ENCODE results near the gene GPR161. TPM values are rescaled to one million over a fixed set of nuclear protein-coding genes. Genes with fewer than 3 reads are reported as not detected.
"Not testable (repeated sequence)": the region's sequence is repeated elsewhere in the genome, so short reads cannot be mapped to it uniquely, and the experiment has no call there.

GPR161 gene
- total RNA-seq (2021; ENCODE audit: unreplicated experiment), result 2.4 TPM
- polyA plus RNA-seq (2012; ENCODE audit: insufficient read length), result 2.2 TPM
- Bru-seq, nascent RNA, result percentile 33 among the genes with signal in this experiment
- BruChase-seq, experiment 1, labeled RNA remaining after a 2-hour chase, result percentile 38 among the genes with signal in this experiment
- percentile 41 among the genes with signal in this experiment for BruChase-seq, experiment 2, labeled RNA remaining after a 6-hour chase
- long read RNA-seq, partial matches to known transcripts, result 5 of 16 reads
- long read RNA-seq, other reads (novel, unspliced or antisense), result 11 of 16 reads

GRCh38 chr1:168136709-168137514, at the start of gene GPR161:
TSS of gene GPR161 (minus strand) at chr1:168136930. CDS start at chr1:168104850, 32,080 bp downstream.
- ChIA-PET CTCF (no interaction called here), POLR2A (no interaction called here)
- ATAC-seq (peak; percentile 67), DNase-seq (ENCODE audit: low read depth, low spot score) (no peak)
- Histone ChIP-seq H3K4me1 (ENCODE audit: control insufficient read depth, insufficient read depth, low read length) (peaks cover 14% of the 10 kb centered on the region), H3K4me3 (ENCODE audit: low read depth in 2 of 2, low read length in 2 of 2) (peak within 1 kb of the TSS; percentile 47 to 56), H3K36me3 (ENCODE audit: control insufficient read depth, insufficient read depth, low read length) (no peaks in the 10 kb centered on the region), H3K27me3 (ENCODE audit: control insufficient read depth, insufficient read depth, low read length) (peaks cover 32% of the 10 kb centered on the region), H3K27ac (ENCODE audit: low read length) (no peak within 1 kb of the TSS; the same call in 1 of the 2 replicates), H3K9me3 (ENCODE audit: control insufficient read depth, insufficient read depth, low read depth, low read length) (no peaks in the 10 kb centered on the region)
- intact Hi-C loops (cut with micrococcal nuclease; ENCODE audit: unreplicated experiment) (no loop called here), in situ Hi-C loops (cut with HindIII; ENCODE audit: low pct_unique_long_range_greater_than_20kb, low sequenced_read_pairs) (no loop called here)
- BruUV-seq (replicated peaks), result no TSS peak
- TF ChIP-seq TCF7L2 (IDR thresholded peaks at IDR 0.05; ENCODE audit: low read depth, low read length) (peak; percentile 37; the same call in 1 of the 2 replicates), CTCF (IDR thresholded peaks at IDR 0.05) (no peak)

- ATAC-seq; CTCF ChIA-PET; DNase-seq (ENCODE audit: low read depth, low spot score); BruUV-seq (replicated peaks); H3K36me3 ChIP-seq (ENCODE audit: control insufficient read depth, insufficient read depth, low read length); in situ Hi-C loops (cut with HindIII; ENCODE audit: low pct_unique_long_range_greater_than_20kb, low sequenced_read_pairs); H3K4me1 ChIP-seq (ENCODE audit: control insufficient read depth, insufficient read depth, low read length); H3K27me3 ChIP-seq (ENCODE audit: control insufficient read depth, insufficient read depth, low read length); H3K27ac ChIP-seq (ENCODE audit: low read length); H3K9me3 ChIP-seq (ENCODE audit: control insufficient read depth, insufficient read depth, low read depth, low read length); H3K4me3 ChIP-seq (ENCODE audit: low read depth in 2 of 2, low read length in 2 of 2); intact Hi-C loops (cut with micrococcal nuclease; ENCODE audit: unreplicated experiment): not testable (repeated sequence)
- POLR2A ChIA-PET, result interaction anchor here (0.7 kb wide), 1 partner anchor 1948 kb away, joined by 3 read pairs; no protein-coding TSS in a partner anchor
Observed at GRCh38 chr1:168181063-168181720, 44.5 kb upstream of the GPR161 start.

- intact Hi-C loops (cut with micrococcal nuclease; ENCODE audit: unreplicated experiment), result no loop called here
- Histone ChIP-seq H3K4me1 (ENCODE audit: control insufficient read depth, insufficient read depth, low read length) (peaks cover 9% of the 10 kb centered on the region), H3K27me3 (ENCODE audit: control insufficient read depth, insufficient read depth, low read length) (no peaks in the 10 kb centered on the region), H3K4me3 (ENCODE audit: low read depth in 2 of 2, low read length in 2 of 2) (peak overlapping the region; percentile 92 to 100), H3K36me3 (ENCODE audit: control insufficient read depth, insufficient read depth, low read length) (peaks cover 6% of the 10 kb centered on the region), H3K27ac (ENCODE audit: low read length) (peak overlapping the region; percentile 97), H3K9me3 (ENCODE audit: control insufficient read depth, insufficient read depth, low read depth, low read length) (no peaks in the 10 kb centered on the region)
- TF ChIP-seq REST (IDR thresholded peaks at IDR 0.05; ENCODE audit: insufficient read depth in 1 of 2, low read depth in 2 of 2, low read length in 1 of 2), result no peak
- TF ChIP-seq TCF7L2 (IDR thresholded peaks at IDR 0.05; ENCODE audit: low read depth, low read length), result no peak
- no peak for TF ChIP-seq SIN3A (IDR thresholded peaks at IDR 0.05; ENCODE audit: borderline replicate concordance, insufficient read depth, low read depth, low read length)
- no peak for TF ChIP-seq POLR2AphosphoS5 (IDR thresholded peaks at IDR 0.05; ENCODE audit: low read depth, low read length)
- TF ChIP-seq CTCF (IDR thresholded peaks at IDR 0.05), result no peak
- in situ Hi-C loops (cut with HindIII; ENCODE audit: low pct_unique_long_range_greater_than_20kb, low sequenced_read_pairs), result no loop called here
- BruUV-seq (replicated peaks), result TSS peak; percentile 90
- ChIA-PET POLR2A (no interaction called here), CTCF (interaction anchor here (0.6 kb wide), 1 partner anchor 65 kb away, joined by 5 read pairs; no protein-coding TSS in a partner anchor)
- DNase-seq (ENCODE audit: low read depth, low spot score) (no peak), ATAC-seq (no peak)
Observed at GRCh38 chr1:168180148-168180524, 43.4 kb upstream of the GPR161 start.
